Esophagus squamous epithelium (tissue), 4 donors: ENCODE measurements around the gene LIMCH1.

Experiments
- POLR2A ChIP-seq, 4 donors: fragments of 450-650 bp; IDR thresholded peaks; one replicate each; pipeline ENCODE4 v1.6.1; 2017; ENCODE audit warnings: antibody characterized with exemption in 4 of 4, mild to moderate bottlenecking in 4 of 4, moderate library complexity in 3 of 4
- TF ChIP-seq, protein P1 (sequence below), 6 experiments: fragments of 450-650 bp in 4 of 6; fragments of 200-600 bp in 2 of 6; sonication (generic) in 2 of 6; IDR thresholded peaks; one replicate each; pipeline ENCODE4 v1.5.1; 2016 to 2019; ENCODE audit warnings: antibody characterized with exemption in 6 of 6, mild to moderate bottlenecking in 4 of 6, moderate library complexity in 4 of 6

DNA sequence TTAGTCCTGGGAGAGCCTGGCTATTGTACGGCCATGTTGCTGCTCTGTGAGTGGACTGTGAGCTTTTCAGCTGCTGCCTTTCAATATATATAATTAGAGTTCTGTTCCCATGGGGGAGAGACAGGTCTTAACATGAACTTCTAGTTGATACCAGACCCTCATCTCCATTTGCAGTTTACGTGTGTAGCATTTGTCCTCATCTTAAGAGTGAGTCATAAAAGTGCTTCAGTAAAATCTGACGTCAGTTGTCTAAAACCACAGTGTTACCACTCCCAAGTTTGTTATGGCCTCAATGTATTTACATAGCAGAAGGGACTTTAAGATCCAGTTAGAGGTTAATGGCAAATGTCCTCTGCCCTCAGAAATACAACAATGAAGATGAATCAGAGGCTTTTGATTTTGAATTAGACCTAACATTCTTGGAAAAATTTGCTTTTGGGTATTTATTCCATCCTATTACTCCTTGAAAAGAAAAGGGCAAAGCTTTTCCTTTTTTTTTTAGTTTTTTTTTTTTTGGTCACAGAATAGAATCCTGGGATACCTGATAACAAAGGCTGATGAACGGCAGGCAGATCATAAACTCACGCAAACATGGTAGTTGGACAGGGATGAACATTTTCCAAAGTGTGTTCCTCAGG, 172.0 kb downstream of the LIMCH1 start:
- TF ChIP-seq, protein P1, sequence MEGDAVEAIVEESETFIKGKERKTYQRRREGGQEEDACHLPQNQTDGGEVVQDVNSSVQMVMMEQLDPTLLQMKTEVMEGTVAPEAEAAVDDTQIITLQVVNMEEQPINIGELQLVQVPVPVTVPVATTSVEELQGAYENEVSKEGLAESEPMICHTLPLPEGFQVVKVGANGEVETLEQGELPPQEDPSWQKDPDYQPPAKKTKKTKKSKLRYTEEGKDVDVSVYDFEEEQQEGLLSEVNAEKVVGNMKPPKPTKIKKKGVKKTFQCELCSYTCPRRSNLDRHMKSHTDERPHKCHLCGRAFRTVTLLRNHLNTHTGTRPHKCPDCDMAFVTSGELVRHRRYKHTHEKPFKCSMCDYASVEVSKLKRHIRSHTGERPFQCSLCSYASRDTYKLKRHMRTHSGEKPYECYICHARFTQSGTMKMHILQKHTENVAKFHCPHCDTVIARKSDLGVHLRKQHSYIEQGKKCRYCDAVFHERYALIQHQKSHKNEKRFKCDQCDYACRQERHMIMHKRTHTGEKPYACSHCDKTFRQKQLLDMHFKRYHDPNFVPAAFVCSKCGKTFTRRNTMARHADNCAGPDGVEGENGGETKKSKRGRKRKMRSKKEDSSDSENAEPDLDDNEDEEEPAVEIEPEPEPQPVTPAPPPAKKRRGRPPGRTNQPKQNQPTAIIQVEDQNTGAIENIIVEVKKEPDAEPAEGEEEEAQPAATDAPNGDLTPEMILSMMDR (IDR thresholded peaks at IDR 0.05): no peak
- no peak for TF ChIP-seq POLR2A (IDR thresholded peaks at IDR 0.05)
